WTC11 (cell line): ENCODE data around the gene SCAI.

Source experiments
- ATF2 ChIP-seq: sonication (generic); formaldehyde crosslinking; IDR thresholded peaks from 2 replicates; pipeline ENCODE4 v1.8.1; 2022; ENCODE audit warnings: low read depth, missing genetic modification reagents, borderline replicate concordance
- CREM ChIP-seq: sonication (generic); formaldehyde crosslinking; IDR thresholded peaks from 2 replicates; pipeline ENCODE4 v1.8.1; 2022; ENCODE audit warnings: mild to moderate bottlenecking, missing genetic modification reagents, moderate library complexity
- CTCF ChIP-seq: fragments of 200-600 bp; IDR thresholded peaks from 2 replicates; pipeline ENCODE4 v1.8.0; 2022; ENCODE audit warnings: antibody characterized with exemption
- NFYB ChIP-seq: sonication (generic); formaldehyde crosslinking; conservative IDR thresholded peaks from 2 replicates; pipeline ENCODE4 v1.8.0; 2022; ENCODE audit warnings: low read depth, missing genetic modification reagents
- STAT6 ChIP-seq: sonication (generic); formaldehyde crosslinking; conservative IDR thresholded peaks from 2 replicates; pipeline ENCODE4 v1.8.1; 2023; ENCODE audit warnings: mild to moderate bottlenecking, low read depth, missing genetic modification reagents, moderate library complexity
- USF1 ChIP-seq: sonication (generic); formaldehyde crosslinking; IDR thresholded peaks from 2 replicates; pipeline ENCODE4 v1.8.0; 2022; ENCODE audit warnings: mild to moderate bottlenecking, missing genetic modification reagents
- TF ChIP-seq, protein P1 (sequence below): sonication (generic); formaldehyde crosslinking; conservative IDR thresholded peaks from 2 replicates; pipeline ENCODE4 v1.8.1; 2022; ENCODE audit warnings: mild to moderate bottlenecking, missing genetic modification reagents
- TF ChIP-seq, protein P2 (sequence below): sonication (generic); formaldehyde crosslinking; IDR thresholded peaks from 2 replicates; pipeline ENCODE4 v1.8.1; 2023; ENCODE audit warnings: mild to moderate bottlenecking, missing genetic modification reagents, moderate library complexity

GRCh38 chr9:124899845-124900244 lies 243.5 kb downstream of the SCAI start:
- TF ChIP-seq CTCF (no peak), NFYB (CRISPR knock-in tag) (no peak), ATF2 (no peak), CREM (CRISPR knock-in tag) (no peak), STAT6 (CRISPR knock-in tag) (no peak), USF1 (CRISPR knock-in tag) (no peak)
- TF ChIP-seq, protein P1, sequence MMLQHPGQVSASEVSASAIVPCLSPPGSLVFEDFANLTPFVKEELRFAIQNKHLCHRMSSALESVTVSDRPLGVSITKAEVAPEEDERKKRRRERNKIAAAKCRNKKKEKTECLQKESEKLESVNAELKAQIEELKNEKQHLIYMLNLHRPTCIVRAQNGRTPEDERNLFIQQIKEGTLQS (CRISPR knock-in tag): no peak
- TF ChIP-seq, protein P2, sequence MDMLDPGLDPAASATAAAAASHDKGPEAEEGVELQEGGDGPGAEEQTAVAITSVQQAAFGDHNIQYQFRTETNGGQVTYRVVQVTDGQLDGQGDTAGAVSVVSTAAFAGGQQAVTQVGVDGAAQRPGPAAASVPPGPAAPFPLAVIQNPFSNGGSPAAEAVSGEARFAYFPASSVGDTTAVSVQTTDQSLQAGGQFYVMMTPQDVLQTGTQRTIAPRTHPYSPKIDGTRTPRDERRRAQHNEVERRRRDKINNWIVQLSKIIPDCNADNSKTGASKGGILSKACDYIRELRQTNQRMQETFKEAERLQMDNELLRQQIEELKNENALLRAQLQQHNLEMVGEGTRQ (CRISPR knock-in tag): no peak
